Brain microvascular endothelial cell (primary cell): ENCODE results near the gene DLG2.

Experiments used
- DNase-seq: peaks from one replicate; pipeline ENCODE4 v3.0.0-alpha.2; 2020
- H3K27ac ChIP-seq: fragments of 250-450 bp; sonication (Bioruptor Pico); 2 replicates; pipeline ENCODE4 v1.5.1; 2020; ENCODE audit warnings: mild to moderate bottlenecking, moderate library complexity
- H3K27me3 ChIP-seq: fragments of 250-450 bp; sonication (Bioruptor Pico); replicated peaks from 2 replicates; pipeline ENCODE4 v1.5.1; 2020; ENCODE audit warnings: mild to moderate bottlenecking
- H3K36me3 ChIP-seq: fragments of 250-450 bp; sonication (Bioruptor Pico); replicated peaks from 2 replicates; pipeline ENCODE4 v1.5.1; 2020; ENCODE audit warnings: mild to moderate bottlenecking
- H3K4me3 ChIP-seq: 2 replicates; pipeline ENCODE4 v1.5.1; 2011; ENCODE audit warnings: low read depth, mild to moderate bottlenecking, control low read depth, low read length, moderate library complexity
- CTCF ChIP-seq: IDR thresholded peaks from 2 replicates; pipeline ENCODE4 v1.5.1; 2011; ENCODE audit warnings: low read depth, mild to moderate bottlenecking, moderate library complexity, low read length, control low read depth, inconsistent platforms; ENCODE audit errors: missing control alignments
- in situ Hi-C: cut with HindIII; loops from 2 replicates; pipeline ENCODE4 v1.10.0; 2017; ENCODE audit warnings: low sequenced_read_pairs, low pct_ligation_motif_present

DLG2 gene

GRCh38 chr11:83502041-83502440 is 2125.1 kb downstream of the DLG2 start:
- Histone ChIP-seq H3K36me3 (no peaks in the 10 kb centered on the region), H3K27me3 (no peaks in the 10 kb centered on the region), H3K27ac (no peak overlapping the region), H3K4me3 (no peak overlapping the region)
- DNase-seq: no peak
- in situ Hi-C loops: no loop called here
- TF ChIP-seq CTCF: no peak

- H3K36me3 ChIP-seq: no peaks in the 10 kb centered on the region
- H3K27ac ChIP-seq: no peak overlapping the region
- in situ Hi-C loops: no loop called here
- H3K27me3 ChIP-seq: no peaks in the 10 kb centered on the region
- TF ChIP-seq CTCF: no peak
- H3K4me3 ChIP-seq: no peak overlapping the region
- no peak for DNase-seq
These were observed 2133.2 kb downstream of the DLG2 start for GRCh38 chr11:83493917-83494316.

- in situ Hi-C loops: no loop called here
- H3K36me3 ChIP-seq: no peaks in the 10 kb centered on the region
- H3K27me3 ChIP-seq: no peaks in the 10 kb centered on the region
- no peak overlapping the region for H3K27ac ChIP-seq
- no peak for DNase-seq
- no peak for TF ChIP-seq CTCF
- H3K4me3 ChIP-seq: no peak overlapping the region
These were observed 2134.1 kb downstream of the DLG2 start for GRCh38 chr11:83493034-83493433.

GRCh38 chr11:83483808-83484207 is 2143.3 kb downstream of the DLG2 start:
- H3K4me3 ChIP-seq: no peak overlapping the region
- no peak overlapping the region for H3K27ac ChIP-seq
- DNase-seq: no peak
- in situ Hi-C loops: no loop called here
- no peaks in the 10 kb centered on the region for H3K27me3 ChIP-seq
- no peak for TF ChIP-seq CTCF
- H3K36me3 ChIP-seq: no peaks in the 10 kb centered on the region

GRCh38 chr11:83480811-83481210 is 2146.3 kb downstream of the DLG2 start:
- in situ Hi-C loops: no loop called here
- H3K27me3 ChIP-seq: no peaks in the 10 kb centered on the region
- TF ChIP-seq CTCF: no peak
- H3K27ac ChIP-seq: no peak overlapping the region
- no peak for DNase-seq
- no peaks in the 10 kb centered on the region for H3K36me3 ChIP-seq
- H3K4me3 ChIP-seq: no peak overlapping the region

- DNase-seq: no peak
- H3K27me3 ChIP-seq: no peaks in the 10 kb centered on the region
- no peak overlapping the region for H3K27ac ChIP-seq
- H3K4me3 ChIP-seq: no peak overlapping the region
- in situ Hi-C loops: no loop called here
- H3K36me3 ChIP-seq: no peaks in the 10 kb centered on the region
- no peak for TF ChIP-seq CTCF
These were observed 2146.9 kb downstream of the DLG2 start for GRCh38 chr11:83480251-83480650.
